ENCODE data around the gene TPRKB.

The TPRKB gene

GRCh38 chr2:73776869-73777519 lies 39.8 kb upstream of the TPRKB start:
- no peak overlapping the region for H3K4me2 ChIP-seq (ENCODE audit: low read length)
- H3K9ac ChIP-seq: no peak overlapping the region
- peaks cover 10% of the 10 kb centered on the region for H3K79me2 ChIP-seq
- no peak overlapping the region for H2AFZ ChIP-seq
- no peaks in the 10 kb centered on the region for H3K36me3 ChIP-seq (ENCODE audit: control insufficient read depth, insufficient read depth, low read length)
- no peak overlapping the region for H3K4me3 ChIP-seq (ENCODE audit: low read depth, low read length)
- TF ChIP-seq CTCF (IDR thresholded peaks at IDR 0.05): no peak
- H3K27ac ChIP-seq: no peak overlapping the region
- no peaks in the 10 kb centered on the region for H3K4me1 ChIP-seq
- H3K9me3 ChIP-seq (ENCODE audit: control insufficient read depth, low read length): no peaks in the 10 kb centered on the region
- H3K27me3 ChIP-seq (ENCODE audit: control insufficient read depth, insufficient read depth, low read length): no peaks in the 10 kb centered on the region

- no peak overlapping the region for H3K4me2 ChIP-seq (ENCODE audit: low read length)
- no peaks in the 10 kb centered on the region for H3K9me3 ChIP-seq (ENCODE audit: control insufficient read depth, low read length)
- no peaks in the 10 kb centered on the region for H3K27me3 ChIP-seq (ENCODE audit: control insufficient read depth, insufficient read depth, low read length)
- no peak overlapping the region for H3K9ac ChIP-seq
- H3K27ac ChIP-seq: no peak overlapping the region
- no peaks in the 10 kb centered on the region for H3K4me1 ChIP-seq
- peaks cover 10% of the 10 kb centered on the region for H3K79me2 ChIP-seq
- H3K4me3 ChIP-seq (ENCODE audit: low read depth, low read length): no peak overlapping the region
- H2AFZ ChIP-seq: no peak overlapping the region
- H3K36me3 ChIP-seq (ENCODE audit: control insufficient read depth, insufficient read depth, low read length): no peaks in the 10 kb centered on the region
- no peak for TF ChIP-seq CTCF (IDR thresholded peaks at IDR 0.05)
Observed at GRCh38 chr2:73776381-73776780, 39.2 kb upstream of the TPRKB start.

- no peak overlapping the region for H3K9ac ChIP-seq
- no peak overlapping the region for H2AFZ ChIP-seq
- H3K27ac ChIP-seq: no peak overlapping the region
- no peak overlapping the region for H3K4me3 ChIP-seq (ENCODE audit: low read depth, low read length)
- no peaks in the 10 kb centered on the region for H3K9me3 ChIP-seq (ENCODE audit: control insufficient read depth, low read length)
- no peak overlapping the region for H3K4me2 ChIP-seq (ENCODE audit: low read length)
- no peaks in the 10 kb centered on the region for H3K4me1 ChIP-seq
- no peak for TF ChIP-seq CTCF (IDR thresholded peaks at IDR 0.05)
- H3K36me3 ChIP-seq (ENCODE audit: control insufficient read depth, insufficient read depth, low read length): no peaks in the 10 kb centered on the region
- H3K27me3 ChIP-seq (ENCODE audit: control insufficient read depth, insufficient read depth, low read length): no peaks in the 10 kb centered on the region
- H3K79me2 ChIP-seq: no peaks in the 10 kb centered on the region
Observed at GRCh38 chr2:73772819-73773218, 35.7 kb upstream of the TPRKB start.

GRCh38 chr2:73770725-73771124 lies 33.6 kb upstream of the TPRKB start:
- no peaks in the 10 kb centered on the region for H3K9me3 ChIP-seq (ENCODE audit: control insufficient read depth, low read length)
- H3K9ac ChIP-seq: no peak overlapping the region
- H3K27me3 ChIP-seq (ENCODE audit: control insufficient read depth, insufficient read depth, low read length): no peaks in the 10 kb centered on the region
- no peak overlapping the region for H2AFZ ChIP-seq
- TF ChIP-seq CTCF (IDR thresholded peaks at IDR 0.05): no peak
- H3K27ac ChIP-seq: no peak overlapping the region
- no peaks in the 10 kb centered on the region for H3K36me3 ChIP-seq (ENCODE audit: control insufficient read depth, insufficient read depth, low read length)
- no peaks in the 10 kb centered on the region for H3K4me1 ChIP-seq
- no peak overlapping the region for H3K4me3 ChIP-seq (ENCODE audit: low read depth, low read length)
- H3K79me2 ChIP-seq: no peaks in the 10 kb centered on the region
- no peak overlapping the region for H3K4me2 ChIP-seq (ENCODE audit: low read length)

GRCh38 chr2:73766994-73767393 lies 29.8 kb upstream of the TPRKB start:
- no peaks in the 10 kb centered on the region for H3K79me2 ChIP-seq
- H2AFZ ChIP-seq: no peak overlapping the region
- no peaks in the 10 kb centered on the region for H3K27me3 ChIP-seq (ENCODE audit: control insufficient read depth, insufficient read depth, low read length)
- no peaks in the 10 kb centered on the region for H3K9me3 ChIP-seq (ENCODE audit: control insufficient read depth, low read length)
- H3K4me3 ChIP-seq (ENCODE audit: low read depth, low read length): no peak overlapping the region
- H3K4me2 ChIP-seq (ENCODE audit: low read length): no peak overlapping the region
- H3K27ac ChIP-seq: no peak overlapping the region
- no peaks in the 10 kb centered on the region for H3K36me3 ChIP-seq (ENCODE audit: control insufficient read depth, insufficient read depth, low read length)
- TF ChIP-seq CTCF (IDR thresholded peaks at IDR 0.05): no peak
- no peak overlapping the region for H3K9ac ChIP-seq
- no peaks in the 10 kb centered on the region for H3K4me1 ChIP-seq
